ENCODE data around the gene ADTRP.

The ADTRP gene

GRCh38 chr6:11772109-11772825 lies 6.3 kb downstream of the ADTRP start:
- DNase-seq = no peak

DNA sequence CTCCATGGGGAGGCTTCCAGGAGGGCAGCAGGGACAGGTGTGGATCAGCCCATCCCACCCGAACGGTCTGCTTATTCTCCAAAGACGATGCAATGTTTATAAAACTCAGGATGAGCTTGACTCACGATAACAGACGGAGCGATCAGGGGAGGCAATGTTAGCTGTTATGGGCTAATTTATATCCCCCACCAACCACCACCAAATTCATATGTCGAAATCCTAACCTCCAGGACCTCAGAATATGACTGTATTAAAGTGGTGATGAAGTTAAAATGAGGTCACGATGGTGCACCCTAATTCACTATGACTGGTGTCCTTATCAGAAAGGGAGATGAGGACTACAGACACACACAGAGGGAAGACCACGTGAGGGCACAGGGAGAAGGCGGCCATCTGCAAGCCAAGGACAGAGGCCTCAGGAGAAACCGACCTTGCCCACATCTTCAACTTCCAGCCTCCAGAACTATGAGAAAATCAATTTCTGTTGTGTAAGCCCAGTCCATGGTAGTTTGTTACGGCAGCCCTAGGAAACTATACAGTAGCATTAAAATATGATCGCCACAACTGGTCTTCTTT lies 7.0 kb downstream of the ADTRP start:
- no peak for DNase-seq

DNA sequence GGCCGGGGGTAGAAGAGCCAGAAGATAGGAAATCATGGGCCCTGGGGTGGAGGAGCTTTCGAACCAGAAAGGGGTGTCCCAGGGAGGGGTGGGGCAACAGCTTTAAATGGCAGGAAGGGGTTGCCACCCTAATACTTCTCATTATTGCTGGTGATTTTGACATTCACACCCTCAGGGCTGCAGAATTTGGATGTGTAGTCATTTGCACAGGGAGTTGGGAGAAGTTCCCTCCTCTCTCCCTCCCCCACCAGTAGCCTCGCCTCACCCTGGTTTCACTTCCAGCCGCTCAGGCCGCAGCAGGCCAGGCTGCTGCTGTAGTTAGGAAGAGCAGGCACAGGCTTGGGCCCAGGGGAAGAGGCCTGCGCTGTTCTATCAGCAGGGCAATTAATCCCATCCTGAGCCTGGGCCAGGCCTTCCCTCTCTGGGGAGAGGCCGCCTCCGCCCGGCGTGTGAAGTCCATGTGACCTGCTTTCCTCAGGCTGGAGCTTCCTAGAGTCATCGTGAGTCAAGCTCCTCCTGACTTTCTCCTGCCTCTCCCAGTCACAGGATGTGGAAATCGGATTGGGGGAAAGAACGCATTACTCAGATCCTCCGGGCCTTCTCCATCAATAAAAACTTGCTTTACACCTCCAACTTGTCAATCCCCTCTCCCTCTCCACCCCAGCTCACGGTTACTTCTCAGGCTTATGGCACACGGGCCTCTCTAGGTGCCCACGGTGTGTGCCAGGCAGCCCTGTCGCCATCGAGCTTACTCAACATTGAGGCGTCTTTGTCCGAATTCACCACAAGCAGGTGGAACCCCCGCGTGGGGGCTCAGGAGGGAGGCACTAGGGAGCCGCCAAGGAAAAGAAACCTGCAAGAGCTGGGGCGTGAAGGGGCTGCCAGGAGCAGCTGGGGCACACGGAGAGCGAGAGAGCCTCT lies 7.8 kb downstream of the ADTRP start:
- DNase-seq = peak; percentile 25

DNA sequence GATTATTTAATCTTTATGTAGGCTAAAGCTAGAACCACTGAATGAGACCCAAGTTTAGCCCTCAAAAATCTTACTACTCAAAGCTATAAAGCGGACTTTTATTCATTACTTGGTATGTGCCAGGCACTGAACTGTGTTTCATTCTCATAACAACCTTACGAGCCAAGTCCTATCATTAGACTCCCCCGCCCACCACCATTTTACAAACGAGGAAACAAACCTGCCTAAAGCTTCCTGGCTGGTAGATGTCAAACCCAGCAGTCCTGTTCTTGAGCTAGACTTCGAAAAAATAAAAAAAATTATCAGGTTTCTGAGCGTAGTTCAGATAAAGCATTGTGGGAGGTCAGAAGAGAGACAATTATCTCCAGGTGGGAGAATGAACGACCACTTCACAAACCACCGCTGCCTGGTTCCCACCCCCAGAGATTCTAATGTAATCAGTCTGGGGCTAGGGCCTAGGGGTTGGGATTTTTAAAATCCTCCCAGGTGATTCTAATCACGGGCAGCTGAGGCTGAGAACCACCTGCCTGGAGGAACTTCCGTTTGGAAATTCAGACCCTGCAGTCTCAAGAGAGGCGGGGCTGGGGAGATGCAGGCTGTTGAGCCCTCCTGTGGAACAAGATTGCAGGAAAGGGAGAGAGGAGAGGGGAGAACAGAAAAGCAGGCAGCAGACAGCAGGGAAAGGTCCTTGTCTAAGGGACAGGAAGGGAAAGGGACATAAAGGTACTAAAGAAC lies 8.6 kb downstream of the ADTRP start:
- no peak for DNase-seq

DNA sequence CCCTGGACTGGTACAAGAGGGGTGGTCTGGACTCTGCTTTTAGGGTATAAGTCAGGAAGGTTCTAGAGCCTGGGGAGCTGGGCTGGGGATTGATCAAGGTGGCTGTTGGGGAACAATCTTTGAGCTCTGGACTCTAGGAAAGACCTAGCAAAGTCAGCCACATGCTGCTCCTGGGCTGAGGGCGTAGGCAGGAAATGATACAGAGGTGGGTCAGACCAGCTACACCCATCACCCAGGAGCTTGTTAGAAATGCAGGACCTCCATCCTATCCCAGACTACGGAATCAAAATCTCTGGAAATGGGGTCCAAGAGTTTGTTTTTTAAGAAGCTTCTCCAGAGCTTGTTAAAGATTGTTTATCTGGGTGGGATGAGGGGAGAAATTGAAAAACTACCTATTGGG lies 9.4 kb downstream of the ADTRP start:
- DNase-seq = no peak

DNA sequence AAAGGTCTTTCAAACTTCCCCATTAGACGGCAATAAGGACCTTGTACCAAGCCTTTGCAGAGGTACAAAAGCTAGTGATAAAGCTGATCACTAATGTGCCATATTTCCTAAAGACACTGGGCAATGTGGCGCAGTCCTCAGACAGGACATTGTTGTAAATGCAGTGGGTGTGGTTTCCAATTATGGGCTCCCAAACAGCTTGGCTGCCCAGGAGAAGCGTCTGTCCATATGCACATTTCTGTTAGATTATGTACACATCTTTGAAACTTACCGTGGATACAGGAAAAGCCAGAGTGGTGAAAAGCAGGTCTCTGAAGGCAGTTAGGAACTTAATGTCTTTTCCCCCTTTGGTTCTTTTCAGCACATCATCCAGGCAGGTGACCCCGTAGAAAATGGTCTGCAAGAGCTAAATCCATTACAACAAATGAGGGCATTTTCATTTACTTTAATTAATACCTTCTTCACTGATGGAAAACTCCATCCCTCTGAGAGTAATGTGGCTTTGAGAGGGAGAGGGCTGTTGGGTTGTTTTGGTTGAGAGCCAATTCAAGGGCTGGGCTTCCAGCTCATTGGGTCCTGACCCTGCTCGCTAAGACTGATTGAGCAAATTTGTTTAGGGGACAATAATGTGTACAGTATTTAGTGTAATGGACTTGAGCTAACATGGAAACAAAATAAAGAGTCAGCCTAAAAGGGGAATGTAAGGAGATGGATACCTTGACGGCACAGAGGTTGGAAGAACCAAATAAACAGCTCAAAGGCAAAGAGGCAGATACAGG lies 10.4 kb downstream of the ADTRP start:
- no peak for DNase-seq

DNA sequence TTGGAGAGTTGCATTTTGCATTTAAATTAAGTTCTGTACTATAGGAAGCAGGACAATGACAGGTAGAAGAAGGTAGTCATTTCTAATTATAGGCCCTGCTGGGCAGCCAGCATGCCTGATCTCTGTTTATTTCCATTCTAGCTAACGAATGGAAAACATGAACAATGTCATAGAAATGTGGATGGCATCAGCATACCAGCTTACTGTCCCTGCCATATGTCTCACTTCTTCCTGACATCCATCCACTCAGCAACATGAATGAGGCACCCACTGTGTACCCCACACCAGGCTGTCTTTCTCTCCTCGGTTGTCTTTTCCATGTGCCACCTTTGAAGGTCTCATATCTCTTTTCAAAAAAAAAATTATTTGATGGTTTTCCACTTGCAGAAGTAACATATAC lies 11.1 kb downstream of the ADTRP start:
- no peak for DNase-seq

- no peak for DNase-seq
Observed at GRCh38 chr6:11766589-11767450, 11.8 kb downstream of the ADTRP start.

GRCh38 chr6:11766043-11766442 lies 12.6 kb downstream of the ADTRP start:
- DNase-seq = no peak

GRCh38 chr6:11764250-11764604 lies 14.4 kb downstream of the ADTRP start:
- no peak for DNase-seq

DNA sequence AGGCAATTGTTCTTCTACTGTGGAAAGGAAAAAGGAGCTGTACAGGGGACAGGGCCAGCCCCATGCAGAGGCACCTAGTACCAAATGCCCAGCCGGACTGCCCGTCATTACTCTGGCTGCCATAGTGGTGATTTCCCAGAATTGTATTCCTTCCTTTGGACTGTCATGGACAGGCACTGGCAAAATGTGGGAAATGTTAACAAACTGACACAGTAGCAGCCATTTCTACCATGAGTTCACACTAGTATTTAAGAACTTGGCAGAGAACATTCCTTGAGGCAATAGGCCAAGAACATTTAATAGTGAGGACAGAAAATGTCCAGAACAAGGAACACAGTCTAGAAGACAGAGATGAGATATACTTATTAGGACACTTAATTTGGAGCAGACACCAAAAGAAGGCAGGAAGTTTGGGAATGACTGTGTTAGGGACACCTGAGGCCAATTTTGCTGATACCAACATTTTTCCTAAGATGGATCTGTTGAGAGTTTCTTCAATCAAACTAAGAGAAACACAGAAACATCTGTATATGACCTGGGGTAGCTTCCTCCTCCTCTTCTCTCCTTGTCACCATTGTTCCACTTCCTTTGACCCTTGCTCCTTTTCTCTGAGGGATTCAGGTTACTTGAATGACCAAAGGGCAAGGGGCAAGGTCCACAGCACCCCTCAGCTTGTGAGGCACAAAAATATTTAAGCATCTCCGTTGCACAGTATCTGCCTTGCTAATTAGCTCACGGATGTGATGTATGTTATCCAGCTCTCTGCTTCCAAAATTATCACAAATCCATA lies 14.9 kb downstream of the ADTRP start:
- no peak for DNase-seq

DNA sequence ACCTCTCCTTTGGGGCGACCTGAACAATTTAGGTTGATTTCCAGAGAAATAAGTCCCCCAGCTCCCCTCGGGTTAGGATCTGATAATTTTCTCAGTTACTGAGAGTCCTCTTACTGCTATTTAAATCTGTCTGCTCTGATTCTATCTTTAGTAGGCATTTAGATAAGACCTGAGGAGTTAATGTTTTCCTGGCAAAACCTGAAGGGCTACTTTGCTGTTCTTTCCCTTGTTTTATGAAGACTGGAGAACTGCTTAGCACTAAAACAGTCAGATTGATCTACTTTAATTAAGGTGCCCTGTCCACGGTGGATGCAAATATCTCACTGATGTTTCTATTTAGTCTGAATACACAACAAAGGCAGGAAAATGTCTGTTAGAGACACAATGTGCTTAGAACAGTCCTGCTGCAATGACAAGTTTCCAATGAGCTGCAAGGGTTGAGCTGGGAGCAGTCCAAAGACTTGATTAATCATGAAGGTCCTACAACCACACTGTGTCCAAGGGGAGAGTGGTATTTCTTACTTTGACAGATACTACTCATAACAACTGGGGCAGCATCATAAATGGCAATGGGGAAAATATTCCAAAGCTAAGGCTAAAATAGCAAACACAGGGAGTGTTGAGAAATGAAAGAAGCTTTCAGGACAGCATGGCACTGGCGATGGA lies 15.7 kb downstream of the ADTRP start:
- DNase-seq = no peak

GRCh38 chr6:11761744-11762620 lies 16.6 kb downstream of the ADTRP start:
- DNase-seq = no peak

DNA sequence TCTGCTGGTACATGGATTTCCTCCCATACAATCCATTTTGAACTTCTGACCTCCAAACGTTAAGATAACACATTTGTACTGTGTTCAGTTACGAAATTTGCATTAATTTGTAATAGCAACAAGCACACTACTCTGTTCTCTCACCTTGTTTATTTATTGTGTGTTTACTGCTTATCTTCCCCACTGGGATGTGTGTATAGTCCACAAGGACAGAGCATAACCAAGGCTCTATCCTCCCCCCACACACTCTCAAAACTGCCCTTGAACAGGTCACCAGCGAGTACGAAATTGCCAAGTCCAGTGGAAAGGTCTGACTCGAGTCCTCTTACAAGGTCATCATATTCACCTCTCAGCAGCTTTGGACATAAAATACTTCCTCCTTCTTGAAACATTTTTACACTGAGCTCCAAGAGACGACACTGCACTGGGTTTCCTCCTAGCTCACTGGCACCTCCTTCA lies 18.6 kb downstream of the ADTRP start:
- DNase-seq = no peak

DNA sequence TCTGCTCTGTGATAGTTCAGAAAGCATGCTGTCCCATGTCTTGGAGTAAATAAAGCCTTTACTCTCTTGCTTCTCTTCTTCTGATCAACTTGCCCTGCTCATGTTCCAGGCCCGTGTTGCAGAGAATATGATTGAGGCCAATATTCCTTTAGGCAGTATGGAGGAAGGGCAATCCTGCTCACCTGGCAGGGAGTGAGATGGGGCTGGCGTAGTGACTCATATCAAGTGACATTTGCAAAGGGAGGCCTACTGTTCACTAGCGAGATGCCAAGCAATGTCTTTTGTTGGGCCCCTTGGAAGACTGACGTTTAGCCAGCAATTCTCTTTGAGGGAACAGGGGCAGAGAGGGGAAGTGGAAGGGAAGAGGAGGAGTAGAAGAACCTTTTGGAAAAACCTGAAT lies 19.7 kb downstream of the ADTRP start:
- DNase-seq = no peak

GRCh38 chr6:11756726-11757125 lies 21.9 kb downstream of the ADTRP start:
- DNase-seq = no peak

- no peak for DNase-seq
Observed at GRCh38 chr6:11756292-11756691, 22.3 kb downstream of the ADTRP start.

GRCh38 chr6:11755725-11756124 lies 22.9 kb downstream of the ADTRP start:
- no peak for DNase-seq

Data from retina (tissue), 1 donor.